Measurements from ENCODE around the gene TAAR6. TPM values are rescaled to one million over a fixed set of nuclear protein-coding genes. Genes with fewer than 3 reads are reported as not detected.

The TAAR6 gene
- total RNA-seq, 1 experiment from 2014 or later: not detected

GRCh38 chr6:132526461-132526860 is 43.7 kb upstream of the TAAR6 start:
- peaks cover 10% of the 10 kb centered on the region for H3K27me3 Mint-ChIP-seq (ENCODE audit: low read depth)
- DNase-seq: no peak
- no peaks in the 10 kb centered on the region for H3K27me3 ChIP-seq (ENCODE audit: insufficient read depth, low read length)
- no peak overlapping the region for H2AFZ ChIP-seq (ENCODE audit: low read length)
- H3K14ac ChIP-seq (ENCODE audit: insufficient read depth, low read length): no peak overlapping the region
- no peak overlapping the region for H4K91ac ChIP-seq (ENCODE audit: insufficient read length, low read depth, low read length)
- H2BK20ac ChIP-seq (ENCODE audit: low read depth, low read length, poor library complexity, severe bottlenecking): no peak overlapping the region
- H2BK5ac ChIP-seq (ENCODE audit: insufficient read length, low read length): no peak overlapping the region
- no peaks in the 10 kb centered on the region for H3K9me3 Mint-ChIP-seq
- H4K20me1 ChIP-seq (ENCODE audit: control insufficient read depth, insufficient read depth, insufficient read length): no peaks in the 10 kb centered on the region
- H2AK5ac ChIP-seq (ENCODE audit: insufficient read length, low read length): no peak overlapping the region
- no peak overlapping the region for H4K5ac ChIP-seq (ENCODE audit: insufficient read length, low read depth, low read length)
- no peak overlapping the region for H3K27ac ChIP-seq (ENCODE audit: insufficient read length, low read depth, low read length)
- no peak overlapping the region for H3K4me3 Mint-ChIP-seq
- no peak overlapping the region for H3K27ac Mint-ChIP-seq
- no peak overlapping the region for H3K56ac ChIP-seq (ENCODE audit: insufficient read length, low read depth, low read length)
- WGBS (ENCODE audit: extremely low coverage, insufficient read length, low lambda C conversion rate): no CpG with 5 or more reads among the region's 2 CpGs
- no peaks in the 10 kb centered on the region for H3K79me1 ChIP-seq (ENCODE audit: insufficient read depth, low read depth, low read length, poor library complexity, severe bottlenecking)
- no peak overlapping the region for H3K23ac ChIP-seq (ENCODE audit: insufficient read length, low read depth, low read length)
- no peaks in the 10 kb centered on the region for H3K79me2 ChIP-seq (ENCODE audit: insufficient read depth, low read length)
- peaks cover 20 to 23% of the 10 kb centered on the region in 2 experiments for H3K4me1 Mint-ChIP-seq
- no peak overlapping the region for H3T11ph ChIP-seq (ENCODE audit: low read length)
- H3K23me2 ChIP-seq (ENCODE audit: insufficient read length, low read depth, low read length, poor library complexity, severe bottlenecking): no peaks in the 10 kb centered on the region
- no peak for TF ChIP-seq CTCF (conservative IDR thresholded peaks at IDR 0.05)
- H3K4me1 ChIP-seq (ENCODE audit: insufficient read depth, low read length): no peaks in the 10 kb centered on the region; the same call in 1 of the 2 replicates
- no peaks in the 10 kb centered on the region for H3K36me3 Mint-ChIP-seq (ENCODE audit: insufficient read depth in 1 of 3, low read depth in 3 of 3)
- no peak overlapping the region for H2BK12ac ChIP-seq (ENCODE audit: insufficient read length, low read depth, low read length)
- H3K4me2 ChIP-seq (ENCODE audit: insufficient read depth, insufficient read length, low read length): no peak overlapping the region
- no peak overlapping the region for H3K4ac ChIP-seq (ENCODE audit: low read depth, low read length)
- no peak overlapping the region for H2BK15ac ChIP-seq (ENCODE audit: low read depth, low read length)
- H2BK120ac ChIP-seq (ENCODE audit: low read depth, low read length, poor library complexity, severe bottlenecking): no peak overlapping the region
- H4K8ac ChIP-seq (replicated peaks; ENCODE audit: insufficient read length, low read depth, low read length): no peak overlapping the region
- no peaks in the 10 kb centered on the region for H3K9me3 ChIP-seq (ENCODE audit: control insufficient read depth, low read depth, low read length)
- H3K18ac ChIP-seq (ENCODE audit: insufficient read length, low read depth, low read length): no peak overlapping the region
- no peak overlapping the region for H3K9ac ChIP-seq (ENCODE audit: extremely low read depth, insufficient read length, low read length)

All from H9 (cell line).